PC-9 (cell line): ENCODE data around the gene IQCM.

ENCODE experiments used
- CTCF ChIP-seq: fragments of 200-600 bp; sonication (generic); conservative IDR thresholded peaks from 2 replicates; pipeline ENCODE4 v1.6.1; 2017; ENCODE audit warnings: mixed run types, antibody characterized with exemption, mild to moderate bottlenecking, moderate library complexity
- EZH2 ChIP-seq: fragments of 200-600 bp; sonication (generic); IDR thresholded peaks from 2 replicates; pipeline ENCODE4 v1.8.0; 2017; ENCODE audit warnings: antibody characterized with exemption, low read depth

GRCh38 chr4:149728444-149728843 is 87.2 kb downstream of the IQCM start:
- TF ChIP-seq CTCF = no peak
- no peak for TF ChIP-seq EZH2
